Heart left ventricle (tissue), 16 donors: Measurements from ENCODE around the gene PAN3. TPM values are rescaled to one million over a fixed set of nuclear protein-coding genes. Genes with fewer than 3 reads are reported as not detected.
A peak's percentile ranks its signal among the peaks of the same experiment; 100 is the strongest.

Experiments used
- ATAC-seq, 4 donors: fragments of 200-7000 bp; cut with Tn5 transposase; one replicate each; pipeline ENCODE4 v1.9.1; 2020 to 2022; ENCODE audit warnings: moderate library complexity in 4 of 4, mild to moderate bottlenecking in 3 of 4, moderate number of reproducible peaks in 1 of 4
- DNase-seq, 5 donors: peaks; one replicate each; pipeline ENCODE4 v3.0.0-alpha.2; 2020
- H3K27ac ChIP-seq, 12 donors: fragments of 200-600 bp; sonication (generic) in 4 of 12; one replicate each; pipeline versions ENCODE4 v1.5.0 to v1.8.0; 2016 to 2022; ENCODE audit warnings: mild to moderate bottlenecking in 2 of 12
- H3K27me3 ChIP-seq, 9 donors: fragments of 200-600 bp; sonication (generic) in 2 of 9; one replicate each; pipeline versions ENCODE4 v1.5.1 to v1.8.0; 2016 to 2022; ENCODE audit warnings: mild to moderate bottlenecking in 3 of 9
- H3K36me3 ChIP-seq, 9 donors: fragments of 200-600 bp; sonication (generic) in 2 of 9; one replicate each; pipeline versions ENCODE4 v1.5.0 to v1.8.0; 2018 to 2022; ENCODE audit warnings: mild to moderate bottlenecking in 2 of 9
- H3K4me1 ChIP-seq, 12 donors: fragments of 200-600 bp; sonication (generic) in 4 of 12; one replicate each; pipeline versions ENCODE4 v1.5.0 to v1.8.0; 2016 to 2022; ENCODE audit warnings: mild to moderate bottlenecking in 3 of 12
- H3K4me3 ChIP-seq, 12 donors: fragments of 200-600 bp; sonication (generic) in 4 of 12; one replicate each; pipeline versions ENCODE4 v1.5.0 to v1.8.0; 2017 to 2022; ENCODE audit warnings: mild to moderate bottlenecking in 9 of 12, moderate library complexity in 4 of 12
- H3K9me3 ChIP-seq, 12 donors: fragments of 200-600 bp; sonication (generic) in 4 of 12; one replicate each; pipeline versions ENCODE4 v1.5.0 to v1.8.0; 2016 to 2022; ENCODE audit warnings: mild to moderate bottlenecking in 1 of 12
- POLR2A ChIP-seq, 2 donors: fragments of 450-650 bp; IDR thresholded peaks; one replicate each; pipeline ENCODE4 v1.6.1; 2017; ENCODE audit warnings: antibody characterized with exemption in 2 of 2, mild to moderate bottlenecking in 2 of 2, moderate library complexity in 2 of 2
- WGBS, 4 donors: extraction: QIAGEN DNeasy Blood & Tissue Kit in 2 of 4; methylation state at CpG; one replicate each; pipeline versions ENCODE4 v1.1.5 to v1.1.7; 2013 to 2018; 5-methylcytosine and 5-hydroxymethylcytosine counted together
- intact Hi-C, 10 donors: fragments of 100-400 bp; cut with DNase I; formaldehyde crosslinking; loops; one replicate each; pipeline versions ENCODE4 v1.11.1 to v1.14.2; 2022
- long read RNA-seq, 3 donors: library from polyadenylated mRNA; unstranded; transcript quantifications; one replicate each; pipeline ENCODE4 v2.0.0, GENCODE V29; 2020 to 2021
- polyA plus RNA-seq, 2 donors: library from polyadenylated mRNA; stranded (reverse); fragments of 200-250 nt; gene quantifications; one replicate each; pipeline ENCODE4 v1.2.3, GENCODE V29; 2013
- total RNA-seq, 9 donors: library from RNA; depleted of rRNA in 2 of 9; stranded (reverse); fragments of >200 nt in 2 of 9; fragmentation: NEBNext Ultra II Directional in 3 of 9; extraction: Animal tissue kit (Norgen Biotek cat#: 25700) in 3 of 9; gene quantifications; one replicate each; pipeline versions ENCODE4 v1.1.0 to v1.2.4, GENCODE V29; 2016 to 2023
- TF ChIP-seq, protein P1 (sequence below), 12 donors: fragments of 200-600 bp; sonication (generic) in 4 of 12; IDR thresholded peaks; one replicate each; pipeline versions ENCODE4 v1.5.0 to v1.8.0; 2018 to 2022; ENCODE audit warnings: antibody characterized with exemption in 12 of 12, mild to moderate bottlenecking in 5 of 12
- donor health status: ischemic (EF 13 %, LVEDD 7.1; RV severe dilation, severe dysfunction).
- donor health status: healthy with polysubstance abuse.
- donor health status: DM: no; HTN: yes; CAD: no.
- donor health status: DM: no; HTN: no; CAD: no.
- donor health status: ischemic (EF 25% LVEDD 6.9; RV normal size, moderate dysfunction).
- donor health status: ischemic (EF 25% LVEDD 5.7; RV mildly dilated, moderate dysfunction).
- donor health status: healthy.
- donor health status: DM: yes; HTN: yes; CAD: no.
- donor health status: ischemic (EF 35%, LVEDD 5.7; RV mildly dilated, moderate dysfunction).
- donor health status: nonischemic (EF 11% LVEDD 7.7; RV severe dilation, severe dysfunction).
- donor health status: DM: yes; HTN: yes; CAD: no.
- donor health status: PGD.
- donor health status: ischemic (EF 29% LVEDD 5.4; RV normal size, mild dysfunction).
- donor health status: nonischemic (EF 23%, LVEDD 6.1; RV moderate dilation, normal function).

The PAN3 gene, protein sequence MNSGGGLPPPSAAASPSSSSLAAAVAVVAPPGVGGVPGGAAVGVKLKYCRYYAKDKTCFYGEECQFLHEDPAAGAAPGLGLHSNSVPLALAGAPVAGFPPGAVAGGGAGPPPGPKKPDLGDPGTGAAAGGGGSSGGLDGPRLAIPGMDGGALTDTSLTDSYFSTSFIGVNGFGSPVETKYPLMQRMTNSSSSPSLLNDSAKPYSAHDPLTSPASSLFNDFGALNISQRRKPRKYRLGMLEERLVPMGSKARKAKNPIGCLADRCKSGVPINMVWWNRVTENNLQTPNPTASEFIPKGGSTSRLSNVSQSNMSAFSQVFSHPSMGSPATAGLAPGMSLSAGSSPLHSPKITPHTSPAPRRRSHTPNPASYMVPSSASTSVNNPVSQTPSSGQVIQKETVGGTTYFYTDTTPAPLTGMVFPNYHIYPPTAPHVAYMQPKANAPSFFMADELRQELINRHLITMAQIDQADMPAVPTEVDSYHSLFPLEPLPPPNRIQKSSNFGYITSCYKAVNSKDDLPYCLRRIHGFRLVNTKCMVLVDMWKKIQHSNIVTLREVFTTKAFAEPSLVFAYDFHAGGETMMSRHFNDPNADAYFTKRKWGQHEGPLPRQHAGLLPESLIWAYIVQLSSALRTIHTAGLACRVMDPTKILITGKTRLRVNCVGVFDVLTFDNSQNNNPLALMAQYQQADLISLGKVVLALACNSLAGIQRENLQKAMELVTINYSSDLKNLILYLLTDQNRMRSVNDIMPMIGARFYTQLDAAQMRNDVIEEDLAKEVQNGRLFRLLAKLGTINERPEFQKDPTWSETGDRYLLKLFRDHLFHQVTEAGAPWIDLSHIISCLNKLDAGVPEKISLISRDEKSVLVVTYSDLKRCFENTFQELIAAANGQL
- total RNA-seq (10 to 100 TPM in 3 of 9 donors, 1 to 10 TPM in 6; 7.4 to 18.8 (median 9.5) TPM), polyA plus RNA-seq (1 to 10 TPM; 4.1 to 5.6 TPM)
- long read RNA-seq, donor 1, partial matches to known transcripts = 1 of 1 reads
- long read RNA-seq, donor 1, other reads (novel, unspliced or antisense) = 0 of 1 reads
- long read RNA-seq, donor 2, partial matches to known transcripts = 0 of 4 reads
- long read RNA-seq, donor 2, other reads (novel, unspliced or antisense) = 4 of 4 reads
- long read RNA-seq, donor 3, partial matches to known transcripts = 0 of 3 reads
- long read RNA-seq, donor 3, other reads (novel, unspliced or antisense) = 3 of 3 reads

DNA sequence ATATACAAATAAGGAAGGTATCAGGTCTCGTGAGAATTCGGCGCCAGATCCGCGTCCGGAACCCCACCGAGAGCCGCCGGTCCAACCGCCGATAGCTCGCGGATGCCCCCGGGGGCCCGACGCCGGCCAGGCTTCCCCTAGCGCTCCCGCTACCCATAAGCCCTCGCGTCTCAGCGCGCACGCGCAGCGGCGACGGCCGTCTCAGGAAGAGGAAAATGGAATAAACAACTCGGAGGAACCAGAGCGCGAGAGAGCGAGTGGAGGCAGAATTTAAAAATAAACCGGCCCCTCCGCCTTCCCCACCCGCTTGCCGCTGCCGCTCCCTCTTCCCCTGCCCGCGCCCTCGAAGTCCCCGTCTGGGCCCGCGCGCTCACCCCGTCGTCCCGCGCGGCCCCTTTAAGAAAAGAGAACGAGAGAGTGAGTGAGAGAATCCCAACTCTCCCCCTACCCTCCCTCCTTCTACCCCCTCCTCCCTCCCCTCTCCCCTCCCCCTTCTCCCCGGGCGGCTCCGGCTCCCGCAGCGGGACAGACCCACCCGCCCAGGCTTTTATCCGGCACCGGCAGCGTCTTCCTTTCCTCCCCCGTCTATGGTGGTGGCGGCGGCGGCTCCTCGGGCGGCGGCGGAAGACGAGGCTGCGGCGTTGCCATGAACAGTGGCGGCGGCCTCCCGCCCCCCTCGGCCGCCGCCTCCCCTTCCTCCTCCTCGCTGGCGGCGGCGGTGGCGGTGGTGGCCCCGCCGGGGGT lies at the start of gene PAN3:
Gene PAN3 (plus strand): TSS at position 534 of the 744 bp plus-strand sequence. CDS start 113 bp downstream, at position 647.
- TF ChIP-seq, protein P1, sequence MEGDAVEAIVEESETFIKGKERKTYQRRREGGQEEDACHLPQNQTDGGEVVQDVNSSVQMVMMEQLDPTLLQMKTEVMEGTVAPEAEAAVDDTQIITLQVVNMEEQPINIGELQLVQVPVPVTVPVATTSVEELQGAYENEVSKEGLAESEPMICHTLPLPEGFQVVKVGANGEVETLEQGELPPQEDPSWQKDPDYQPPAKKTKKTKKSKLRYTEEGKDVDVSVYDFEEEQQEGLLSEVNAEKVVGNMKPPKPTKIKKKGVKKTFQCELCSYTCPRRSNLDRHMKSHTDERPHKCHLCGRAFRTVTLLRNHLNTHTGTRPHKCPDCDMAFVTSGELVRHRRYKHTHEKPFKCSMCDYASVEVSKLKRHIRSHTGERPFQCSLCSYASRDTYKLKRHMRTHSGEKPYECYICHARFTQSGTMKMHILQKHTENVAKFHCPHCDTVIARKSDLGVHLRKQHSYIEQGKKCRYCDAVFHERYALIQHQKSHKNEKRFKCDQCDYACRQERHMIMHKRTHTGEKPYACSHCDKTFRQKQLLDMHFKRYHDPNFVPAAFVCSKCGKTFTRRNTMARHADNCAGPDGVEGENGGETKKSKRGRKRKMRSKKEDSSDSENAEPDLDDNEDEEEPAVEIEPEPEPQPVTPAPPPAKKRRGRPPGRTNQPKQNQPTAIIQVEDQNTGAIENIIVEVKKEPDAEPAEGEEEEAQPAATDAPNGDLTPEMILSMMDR (IDR thresholded peaks at IDR 0.05) = peak in 4 of 12 donors; percentile 15 to 44 (median 25)
- TF ChIP-seq POLR2A (IDR thresholded peaks at IDR 0.05) = peak in 1 of 2 donors; percentile 58
- intact Hi-C loops = loop anchor here in 2 of 10 donors (5.0 to 10.0 kb wide), 2 partner anchors 517 to 579 kb away; partner anchors contain the start of genes POMP (in 1 of the 2) and SLC46A3 (in 1 of the 2)
- H3K27me3 ChIP-seq = no peaks in the 10 kb centered on the region
- DNase-seq (peak; percentile 92 to 98 (median 94)), ATAC-seq (peak; percentile 75 to 89 (median 88))
- H3K4me3 ChIP-seq = peak within 1 kb of the TSS; percentile 51 to 100 (median 92)
- WGBS, 4 donors = 0 to 1% (median 1%) methylated on average over 57 to 84 of the region's 84 CpGs
- peak within 1 kb of the TSS; percentile 73 to 99 (median 98) for H3K27ac ChIP-seq
- H3K4me1 ChIP-seq = peaks cover 0 to 48% (median 26%) of the 10 kb centered on the region in 12 donors
- no peaks in the 10 kb centered on the region for H3K9me3 ChIP-seq
- H3K36me3 ChIP-seq = no peaks in the 10 kb centered on the region

DNA sequence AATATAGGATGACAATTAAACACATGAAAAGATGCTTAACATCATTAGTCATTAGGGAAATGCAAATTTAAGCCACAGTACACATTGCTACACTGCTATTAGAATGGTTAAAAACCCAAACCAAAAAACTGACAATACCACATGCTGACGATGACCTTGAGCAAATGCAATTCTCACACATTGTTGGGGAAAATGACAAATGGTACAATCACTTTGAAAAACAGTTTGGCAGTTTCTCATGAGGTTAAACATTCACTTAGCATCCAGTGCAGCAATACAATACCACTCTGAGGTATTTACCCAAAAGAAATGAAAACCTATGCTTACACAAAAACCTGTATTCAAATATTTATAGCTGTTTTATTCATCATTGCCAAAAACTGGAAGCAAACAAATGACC lies 49.3 kb upstream of the PAN3 start:
- DNase-seq (no peak), ATAC-seq (no peak)
- Histone ChIP-seq H3K9me3 (no peaks in the 10 kb centered on the region), H3K27me3 (peaks cover 0 to 12% (median 0%) of the 10 kb centered on the region in 9 donors), H3K4me1 (peaks cover 0 to 3% (median 0%) of the 10 kb centered on the region in 12 donors), H3K4me3 (no peak overlapping the region), H3K36me3 (no peaks in the 10 kb centered on the region), H3K27ac (no peak overlapping the region)
- intact Hi-C loops = no loop called here
- no peak for TF ChIP-seq POLR2A (IDR thresholded peaks at IDR 0.05)
- TF ChIP-seq, protein P1 (IDR thresholded peaks at IDR 0.05) = no peak
- 53 to 76% (median 58%) methylated on average over 1 of the region's 1 CpG for WGBS, 4 donors

DNA sequence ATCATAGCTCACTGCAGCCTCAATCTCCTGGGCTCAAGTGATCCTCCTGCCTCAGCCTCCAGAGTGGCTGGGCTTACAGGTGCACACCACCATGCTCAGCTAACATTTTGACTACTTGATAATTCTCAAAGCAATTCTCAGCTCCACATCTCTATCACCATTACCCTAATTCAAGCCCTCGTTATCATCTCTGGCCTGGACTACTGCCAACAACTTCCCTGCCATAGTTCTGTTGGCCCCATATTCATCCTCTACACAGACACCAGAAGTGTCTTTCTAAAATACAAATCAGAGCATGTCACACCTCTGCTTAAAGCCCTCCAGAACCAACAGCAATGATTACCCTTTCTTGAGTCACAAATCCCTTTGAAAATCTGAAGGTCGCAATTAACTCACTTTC lies 45.9 kb upstream of the PAN3 start:
- Histone ChIP-seq H3K4me3 (no peak overlapping the region), H3K9me3 (no peaks in the 10 kb centered on the region), H3K36me3 (no peaks in the 10 kb centered on the region), H3K27me3 (peaks cover 0 to 37% (median 8%) of the 10 kb centered on the region in 9 donors), H3K27ac (no peak overlapping the region), H3K4me1 (peaks cover 0 to 19% (median 0%) of the 10 kb centered on the region in 12 donors)
- WGBS, 4 donors = 40 to 45% (median 45%) methylated on average over 2 of the region's 2 CpGs
- TF ChIP-seq, protein P1 (IDR thresholded peaks at IDR 0.05) = no peak
- TF ChIP-seq POLR2A (IDR thresholded peaks at IDR 0.05) = no peak
- intact Hi-C loops = no loop called here
- ATAC-seq (no peak), DNase-seq (no peak)
